Suppressor macrophage (primary cell): ENCODE measurements around the gene HHIPL2.
"Not testable (repeated sequence)": the region's sequence is repeated elsewhere in the genome, so short reads cannot be mapped to it uniquely, and the experiment has no call there.

Experiments
- DNase-seq, 4 experiments: peaks; one replicate each; pipeline ENCODE4 v3.0.0-alpha.2; 2020 to 2022

The HHIPL2 gene

GRCh38 chr1:222539951-222540597 lies 7.8 kb downstream of the HHIPL2 start:
- no peak for DNase-seq

GRCh38 chr1:222535455-222535854 lies 12.4 kb downstream of the HHIPL2 start:
- no peak for DNase-seq

- DNase-seq = no peak
Measured at GRCh38 chr1:222530852-222531251, 17.1 kb downstream of the HHIPL2 start.

GRCh38 chr1:222529916-222530315 lies 18.0 kb downstream of the HHIPL2 start:
- DNase-seq = no peak

GRCh38 chr1:222529181-222529580 lies 18.7 kb downstream of the HHIPL2 start:
- no peak for DNase-seq

- DNase-seq = no peak
Measured at GRCh38 chr1:222525951-222526350, 22.0 kb downstream of the HHIPL2 start.

GRCh38 chr1:222523852-222524251 lies 24.1 kb downstream of the HHIPL2 start:
- no peak for DNase-seq

- DNase-seq = no peak
Measured at GRCh38 chr1:222522105-222522915, 25.6 kb downstream of the HHIPL2 start.

- no peak for DNase-seq
Measured at GRCh38 chr1:222521299-222522104, 26.4 kb downstream of the HHIPL2 start.

GRCh38 chr1:222489496-222489895 lies 58.4 kb downstream of the HHIPL2 start:
- peak in 1 of 4 experiments; percentile 5 for DNase-seq

- not testable (repeated sequence) for DNase-seq
Measured at GRCh38 chr1:222487774-222488173, 60.1 kb downstream of the HHIPL2 start.

- not testable (repeated sequence) for DNase-seq
Measured at GRCh38 chr1:222484005-222484404, 63.9 kb downstream of the HHIPL2 start.

GRCh38 chr1:222479567-222479966 lies 68.3 kb downstream of the HHIPL2 start:
- peak in 2 of 4 experiments; percentile 15 to 22 for DNase-seq

- not testable (repeated sequence) for DNase-seq
Measured at GRCh38 chr1:222476436-222476835, 71.5 kb downstream of the HHIPL2 start.

- not testable (repeated sequence) for DNase-seq
Measured at GRCh38 chr1:222473717-222474116, 74.2 kb downstream of the HHIPL2 start.

GRCh38 chr1:222472776-222473540 lies 74.9 kb downstream of the HHIPL2 start:
- not testable (repeated sequence) for DNase-seq
